Fibroblast of skin of right biceps (primary cell): ENCODE data around the gene S1PR5.

Experiments
- DNase-seq: peaks from one replicate; pipeline ENCODE4 v3.0.0-alpha.2; 2013

S1PR5 gene

DNA sequence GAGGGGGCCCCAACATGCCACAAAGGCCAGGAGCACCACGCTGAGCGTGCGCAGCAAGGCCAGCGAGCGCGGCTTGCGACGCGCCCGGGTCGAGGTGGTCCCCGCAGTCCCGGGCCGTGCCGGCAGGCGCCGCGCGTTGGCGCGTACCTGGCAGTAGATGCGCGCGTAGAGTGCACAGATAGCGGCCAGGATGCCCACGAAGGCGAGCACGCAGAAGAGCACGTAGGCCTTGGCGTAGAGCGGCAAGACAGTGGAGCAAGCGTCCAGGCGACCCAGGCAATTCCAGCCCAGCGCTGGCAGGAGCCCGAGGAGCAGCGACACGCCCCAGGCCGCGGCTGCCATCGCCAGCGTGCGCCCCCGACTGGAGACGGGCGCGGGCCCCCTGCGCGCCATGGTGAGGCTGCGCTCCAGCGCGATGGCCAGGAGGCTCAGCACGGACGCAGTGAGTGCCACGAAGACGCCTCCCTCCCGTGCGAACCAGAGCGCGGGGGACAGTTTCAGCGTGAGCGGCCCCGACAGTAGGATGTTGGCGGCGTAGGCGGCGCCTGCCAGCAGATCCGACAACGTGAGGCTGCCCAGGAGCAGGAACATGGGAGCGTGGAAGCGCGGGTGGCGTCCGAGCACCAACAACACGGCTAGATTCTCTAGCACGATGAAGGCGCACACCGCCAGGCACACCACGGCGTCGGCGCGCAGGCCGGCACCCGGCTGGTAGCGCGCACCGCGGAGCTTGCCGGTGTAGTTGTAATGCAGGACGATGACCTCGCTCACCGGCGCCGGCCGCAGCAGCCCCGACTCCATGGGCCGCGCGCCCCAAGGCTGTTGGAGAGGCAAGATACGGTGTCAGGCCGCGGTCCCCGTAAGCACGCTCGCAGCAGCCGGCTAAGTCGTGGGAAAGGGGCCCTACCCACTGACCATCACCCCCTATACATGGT, 2.8 kb downstream of the S1PR5 start:
- DNase-seq: peak; percentile 13

DNA sequence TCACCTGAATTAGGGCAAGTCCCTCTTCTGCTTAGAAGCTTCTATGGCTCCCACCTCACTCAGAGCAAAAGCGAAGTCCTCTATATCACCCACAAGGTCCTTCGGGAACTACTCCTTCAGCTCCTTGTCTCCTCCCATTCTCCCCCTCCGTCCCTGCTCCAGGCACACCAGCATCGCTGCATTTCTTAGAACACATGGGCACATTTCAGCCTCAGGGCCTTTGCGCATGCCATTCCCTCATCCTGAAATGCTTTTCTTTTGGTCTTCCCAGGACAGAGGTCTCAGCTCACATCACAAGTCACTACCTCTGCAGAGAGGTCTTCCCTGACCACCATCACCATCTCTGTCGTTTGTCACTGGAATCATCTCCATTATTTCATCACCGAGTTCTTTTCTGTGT, 4.0 kb downstream of the S1PR5 start:
- no peak for DNase-seq

DNA sequence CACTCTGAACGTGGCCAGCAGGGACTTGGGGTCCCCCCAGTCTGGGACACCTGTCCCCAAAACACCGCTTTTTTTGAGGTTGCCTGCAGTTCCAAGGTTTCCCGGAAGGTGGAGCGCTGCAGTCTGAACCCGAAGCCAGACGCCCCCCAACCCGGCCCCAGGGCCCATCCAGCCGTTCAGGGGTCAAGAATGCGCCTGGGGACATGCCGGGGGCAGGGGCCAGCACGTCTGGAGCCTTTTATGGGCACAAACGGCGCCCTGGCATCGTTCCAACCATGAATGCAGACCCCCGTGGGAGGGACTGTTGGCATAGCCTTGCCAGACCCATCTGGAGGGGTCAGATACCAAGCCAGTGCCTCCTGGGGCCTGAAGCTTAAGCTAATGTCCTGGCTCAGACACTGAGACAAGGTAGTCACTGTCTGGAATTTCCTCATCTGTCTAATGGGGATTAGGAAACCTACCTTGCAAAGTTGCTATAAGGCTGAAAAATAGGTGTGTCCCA, 6.9 kb downstream of the S1PR5 start:
- no peak for DNase-seq

DNA sequence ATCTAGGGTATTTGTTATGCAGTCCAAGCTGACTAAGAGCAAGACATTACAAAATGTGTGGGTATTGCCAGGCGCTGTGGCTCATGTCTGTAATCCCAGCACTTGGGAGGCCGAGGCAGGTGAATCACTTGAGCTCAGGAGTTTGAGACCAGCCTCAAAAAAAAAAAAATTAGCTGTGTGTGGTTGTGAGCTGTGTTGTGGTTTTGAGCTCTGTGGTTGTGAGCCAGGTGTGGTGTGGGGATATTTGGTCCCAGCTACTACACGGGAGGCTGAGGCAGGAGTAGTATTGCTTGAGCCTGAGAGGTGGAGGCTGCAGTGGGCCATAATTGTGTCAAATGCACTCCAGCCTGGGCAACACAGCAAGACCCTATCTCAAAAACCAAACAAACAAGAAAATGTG, 8.5 kb downstream of the S1PR5 start:
- no peak for DNase-seq

DNA sequence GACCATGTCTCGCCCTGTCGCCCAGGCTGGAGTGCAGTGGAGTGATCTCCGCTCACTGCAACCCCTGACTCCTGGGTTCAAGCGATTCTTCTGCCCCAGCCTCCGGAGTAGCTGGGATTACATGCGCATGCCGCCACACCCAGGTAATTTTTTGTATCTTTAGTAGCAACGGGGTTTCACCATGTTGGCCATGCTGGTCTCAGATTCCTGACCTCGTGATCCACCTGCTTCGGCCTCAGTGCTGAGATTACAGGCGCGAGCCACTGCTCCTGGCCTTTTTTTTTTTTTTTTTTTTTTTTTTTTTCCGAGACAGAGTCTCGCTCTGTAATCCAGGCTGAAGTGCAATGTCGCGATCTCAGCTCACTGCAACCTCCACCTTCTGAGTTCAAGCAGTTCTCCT, 9.2 kb downstream of the S1PR5 start:
- DNase-seq: no peak

DNA sequence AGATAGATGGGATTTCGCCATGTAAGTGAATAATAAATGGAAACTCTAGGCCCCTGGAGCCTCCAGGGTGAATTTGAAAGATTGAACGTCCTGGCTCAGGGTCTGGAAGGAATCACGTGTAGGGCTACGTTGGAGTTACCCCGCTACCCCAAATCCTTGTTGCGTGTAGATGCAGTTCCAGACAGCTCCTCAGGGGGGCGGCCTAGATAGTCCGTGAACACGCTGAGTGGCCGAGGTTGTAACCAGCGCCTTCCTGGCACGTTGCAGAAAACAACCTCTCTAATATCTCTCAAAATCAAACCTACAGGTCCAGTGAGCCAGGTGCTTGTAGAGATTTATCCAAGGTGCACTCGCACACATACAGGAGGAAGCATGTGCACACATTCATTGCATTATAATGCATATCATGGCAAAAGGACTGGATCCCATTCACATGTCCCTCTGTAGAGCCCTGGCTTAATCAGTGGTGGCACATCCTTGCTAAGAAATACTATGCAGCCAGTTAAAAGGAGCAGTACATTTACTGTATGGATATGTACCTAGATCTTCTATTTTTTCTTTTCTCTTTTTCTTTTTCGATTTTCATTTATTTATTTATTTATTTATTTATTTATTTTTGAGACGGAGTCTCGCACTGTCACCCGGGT, 11.5 kb downstream of the S1PR5 start:
- DNase-seq: peak; percentile 59

DNA sequence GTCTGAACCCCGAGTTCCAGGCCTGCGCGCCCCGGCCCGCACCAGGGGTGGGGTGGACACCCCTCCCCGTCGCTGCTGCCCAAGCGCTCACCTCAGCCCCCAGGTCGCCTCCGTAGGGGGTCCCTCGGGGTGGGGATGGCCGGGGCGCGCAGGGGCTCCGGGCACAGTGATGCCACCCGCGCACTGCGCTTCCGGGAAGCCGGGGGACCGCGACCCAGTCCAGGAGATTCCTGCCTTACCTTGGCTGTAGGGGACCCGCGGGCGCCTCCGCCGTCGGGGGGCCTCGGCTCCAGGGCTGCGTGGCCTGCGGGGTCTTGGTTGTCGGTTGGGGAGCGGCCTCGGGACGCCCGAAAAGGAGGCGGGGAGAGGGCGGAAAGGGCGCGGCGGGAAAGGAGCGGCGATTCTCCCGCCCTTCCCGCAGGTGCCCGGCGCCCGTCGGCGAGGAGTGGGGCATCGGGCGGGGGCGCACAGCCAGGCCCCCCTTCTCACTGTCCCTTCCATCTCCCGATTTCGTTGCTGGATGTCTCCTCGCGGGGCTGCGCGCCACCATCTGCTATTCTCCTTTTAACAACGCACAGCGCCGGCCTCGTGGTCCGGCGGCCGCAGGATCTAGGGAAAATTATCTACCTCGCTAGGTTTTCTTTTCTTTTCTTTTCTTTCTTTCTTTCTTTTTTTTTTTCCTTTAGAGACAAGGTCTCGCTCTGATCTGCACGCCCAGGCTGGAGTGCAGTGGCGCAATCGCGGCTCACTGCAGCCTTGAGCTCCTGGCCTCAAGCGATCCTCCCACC, 14.1 kb downstream of the S1PR5 start, which contains the start of gene KEAP1:
Gene KEAP1 (minus strand): TSS at position 355 of the 788 bp plus-strand sequence. CDS start 3,323 bp downstream, outside the sequence.
- DNase-seq: peak; percentile 39

DNA sequence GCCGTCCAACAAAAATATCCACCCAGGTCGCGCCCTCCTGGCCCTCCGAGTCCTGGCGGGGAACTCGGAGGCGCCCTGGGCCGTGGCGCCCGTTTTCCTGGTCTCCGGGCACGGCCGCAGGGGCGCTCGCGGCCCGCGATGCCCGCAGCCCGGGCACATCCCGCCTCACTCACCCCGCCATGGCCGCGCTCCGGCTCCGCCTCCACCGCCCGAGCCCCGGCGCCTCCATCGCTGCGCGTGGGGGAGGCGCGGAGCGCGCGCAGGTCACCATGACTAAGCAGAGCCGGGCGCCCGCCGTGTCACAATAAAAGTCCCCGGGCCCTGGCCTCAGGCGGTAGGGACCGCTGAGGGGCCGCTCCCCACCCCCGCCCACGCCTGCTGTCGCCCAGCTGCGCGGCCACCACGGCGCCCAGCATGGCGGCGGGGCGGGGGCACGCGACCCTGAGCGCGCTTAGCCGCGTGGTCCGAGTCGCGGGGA, 14.7 kb downstream of the S1PR5 start:
- DNase-seq: peak; percentile 95

DNA sequence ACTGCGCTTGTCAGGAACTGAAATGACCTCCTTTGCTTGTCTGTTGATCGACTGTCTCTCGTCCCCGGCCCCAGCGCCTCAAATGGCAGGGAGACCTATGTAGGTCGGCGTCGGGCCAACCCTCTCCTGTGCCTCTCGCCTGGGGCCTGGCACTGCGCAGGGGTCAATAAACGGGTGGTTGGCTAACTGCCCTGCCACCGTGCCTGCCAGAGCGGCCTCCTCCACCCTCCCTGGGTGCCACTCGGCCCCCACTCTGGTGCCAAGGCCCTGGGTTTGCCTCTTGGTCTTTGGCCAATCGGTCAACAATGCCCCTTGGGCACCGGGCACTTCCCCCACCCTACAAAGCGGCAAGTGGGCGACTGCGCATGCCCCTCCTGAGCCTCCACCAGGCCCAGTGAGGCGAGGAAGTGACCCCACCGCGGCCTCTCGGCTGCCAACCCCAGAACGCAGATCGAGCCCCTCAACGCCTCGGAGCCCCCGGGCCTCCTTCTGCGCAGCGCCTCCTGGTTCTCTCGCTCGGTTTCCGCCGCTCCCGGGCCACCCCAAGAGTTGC, 15.2 kb downstream of the S1PR5 start:
- DNase-seq: peak; percentile 37

DNA sequence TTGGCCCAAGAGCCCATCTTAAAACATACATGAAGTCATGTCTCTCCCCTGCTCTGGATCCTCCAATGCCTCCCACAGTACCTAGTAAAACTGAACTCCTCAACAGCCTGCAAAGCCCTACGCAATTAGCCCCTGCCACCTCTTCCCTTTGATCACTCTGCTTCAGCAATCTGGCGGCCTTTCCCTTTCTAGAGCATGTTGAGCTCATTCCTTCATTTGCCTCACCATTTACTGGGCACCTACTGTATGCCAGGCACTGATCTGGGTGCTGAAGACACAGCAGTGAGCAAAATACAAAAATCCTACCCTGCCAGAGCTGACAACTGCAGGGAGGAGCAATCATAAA, 17.0 kb downstream of the S1PR5 start:
- no peak for DNase-seq

DNA sequence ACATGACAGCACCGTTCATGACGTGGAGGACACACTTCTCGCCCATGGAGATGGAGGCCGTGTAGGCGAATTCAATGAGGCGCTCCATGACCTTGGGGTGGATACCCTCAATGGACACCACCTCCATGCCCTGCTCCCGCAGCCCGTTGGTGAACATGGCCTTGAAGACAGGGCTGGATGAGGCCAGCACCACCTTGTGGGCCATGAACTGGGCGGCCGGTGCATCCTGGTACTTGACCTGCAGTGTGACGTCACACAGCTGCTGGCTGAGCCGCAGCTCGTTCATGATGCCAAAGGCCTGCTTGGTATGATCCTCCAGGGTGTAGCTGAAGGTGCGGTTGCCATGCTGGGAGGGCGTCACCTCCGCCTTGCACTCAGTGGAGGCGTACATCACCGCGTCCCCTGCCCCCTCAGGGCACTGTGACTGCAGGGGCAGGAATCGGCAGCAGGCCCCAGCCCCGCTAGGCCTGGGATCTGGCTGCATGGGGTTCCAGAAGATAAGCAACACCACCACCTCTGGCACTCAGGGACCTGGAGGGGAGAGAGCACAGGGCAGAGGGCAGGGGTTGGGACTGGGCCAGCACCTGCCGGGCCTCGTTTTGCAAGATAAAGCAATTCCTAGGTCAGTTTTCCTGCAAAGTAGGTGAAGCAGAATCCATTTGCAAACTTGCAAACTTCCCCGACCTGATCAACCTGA, 17.5 kb downstream of the S1PR5 start:
- no peak for DNase-seq

DNA sequence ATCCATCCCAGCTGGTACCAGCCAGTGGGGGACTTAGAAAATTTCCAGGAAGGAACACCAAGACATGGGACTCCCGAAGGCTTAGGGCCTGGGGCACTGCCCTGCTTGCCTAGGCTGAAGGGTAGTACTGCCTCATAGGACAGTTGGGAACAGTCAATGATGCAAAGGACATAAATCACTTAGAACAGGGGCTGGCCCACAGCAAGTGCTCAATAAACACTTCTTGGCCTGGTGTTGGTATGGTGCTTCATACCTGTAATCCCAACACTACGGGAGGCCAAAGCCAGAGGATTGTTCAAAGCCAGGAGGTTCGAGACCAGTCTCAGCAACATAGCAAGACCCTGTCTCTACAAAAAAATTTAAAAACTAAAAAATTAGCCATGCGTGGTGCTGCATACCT, 19.9 kb downstream of the S1PR5 start:
- DNase-seq: no peak

DNA sequence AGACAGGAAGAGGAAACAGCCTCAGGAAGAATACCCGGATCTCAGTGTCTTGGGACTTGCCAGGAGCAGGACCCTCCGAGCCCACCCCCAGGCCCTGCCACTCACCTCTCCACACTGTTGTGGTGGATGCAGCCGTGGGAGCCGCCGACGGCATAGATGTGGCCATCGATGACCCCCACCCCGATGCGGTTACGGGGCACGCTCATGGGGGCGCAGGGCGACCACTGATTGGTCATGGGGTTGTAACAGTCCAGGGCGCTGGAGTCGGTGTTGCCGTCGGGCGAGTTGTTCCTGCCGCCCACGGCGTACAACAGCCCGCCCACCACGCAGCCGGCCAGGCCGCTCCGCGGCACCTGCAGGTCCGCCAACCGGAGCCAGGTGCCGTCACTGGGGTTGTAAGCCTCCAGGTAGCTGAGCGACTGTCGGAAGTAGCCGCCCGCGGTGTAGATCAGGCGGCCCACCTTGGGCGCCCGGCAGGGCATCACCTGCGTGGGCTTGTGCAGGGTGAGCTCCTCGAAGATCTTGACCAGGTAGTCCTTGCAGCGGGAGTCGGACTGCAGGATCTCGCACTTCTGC, 25.7 kb downstream of the S1PR5 start:
- DNase-seq: no peak

DNA sequence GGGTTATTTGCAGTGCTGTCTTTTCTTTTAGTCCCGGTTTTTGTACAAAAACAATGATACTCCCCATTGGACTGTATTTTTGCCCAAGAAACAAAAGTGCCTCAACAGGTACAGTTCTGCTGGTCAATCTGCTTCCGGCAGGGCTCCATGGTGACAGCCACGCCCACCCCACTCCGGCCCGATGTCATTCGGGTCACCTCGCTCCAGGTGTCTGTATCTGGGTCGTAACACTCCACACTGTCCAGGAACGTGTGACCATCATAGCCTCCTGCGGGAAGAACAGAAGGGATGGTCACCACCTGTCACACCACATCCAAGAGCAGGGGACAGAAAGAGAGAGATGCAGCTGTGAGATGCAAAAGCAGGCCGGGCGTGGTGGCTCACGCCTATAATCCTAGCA, 30.7 kb downstream of the S1PR5 start:
- no peak for DNase-seq

DNA sequence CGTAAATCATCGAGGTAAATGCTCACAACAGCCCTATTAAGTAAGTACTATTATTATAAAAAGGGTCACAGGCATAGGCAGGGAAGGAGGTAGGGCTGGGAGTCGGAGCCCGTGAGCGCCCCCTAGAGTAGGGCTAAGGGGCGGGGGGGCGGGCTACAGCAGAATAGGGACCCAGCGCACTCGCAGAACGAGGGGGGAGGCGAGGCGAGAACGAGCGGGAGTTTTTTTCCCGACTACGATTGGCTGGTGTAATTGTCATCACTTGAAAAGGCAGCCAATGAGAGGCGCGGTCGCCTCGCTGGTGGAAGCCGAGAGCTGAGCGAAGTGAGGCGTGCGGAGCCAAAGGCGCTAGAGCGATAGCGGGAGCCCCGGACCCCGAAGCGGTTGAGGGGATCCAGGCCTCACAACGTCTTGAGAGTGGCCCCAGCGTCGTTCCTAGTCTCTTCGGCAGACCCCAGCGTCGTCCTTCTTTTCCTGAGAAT, 38.3 kb downstream of the S1PR5 start:
- DNase-seq: peak; percentile 89

DNA sequence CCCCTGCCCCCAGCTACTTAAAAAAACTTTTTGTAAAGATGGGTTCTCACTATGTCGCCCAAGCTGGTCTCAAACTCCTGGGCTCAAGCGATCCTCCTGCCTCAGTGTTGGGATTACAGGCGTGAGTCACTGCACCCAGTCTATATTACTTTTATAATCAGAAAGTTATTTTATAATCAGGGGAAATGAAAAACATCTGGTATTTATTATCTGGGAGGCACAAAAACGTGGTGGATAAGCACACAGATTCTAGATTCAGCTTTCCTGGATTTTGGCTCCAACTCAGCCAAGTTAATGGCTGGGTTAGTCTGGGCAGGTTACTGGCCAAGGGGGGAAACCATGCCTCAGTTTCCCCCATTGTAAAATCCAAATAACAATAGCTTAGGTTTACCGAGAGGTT, 38.8 kb downstream of the S1PR5 start:
- peak; percentile 41 for DNase-seq

DNA sequence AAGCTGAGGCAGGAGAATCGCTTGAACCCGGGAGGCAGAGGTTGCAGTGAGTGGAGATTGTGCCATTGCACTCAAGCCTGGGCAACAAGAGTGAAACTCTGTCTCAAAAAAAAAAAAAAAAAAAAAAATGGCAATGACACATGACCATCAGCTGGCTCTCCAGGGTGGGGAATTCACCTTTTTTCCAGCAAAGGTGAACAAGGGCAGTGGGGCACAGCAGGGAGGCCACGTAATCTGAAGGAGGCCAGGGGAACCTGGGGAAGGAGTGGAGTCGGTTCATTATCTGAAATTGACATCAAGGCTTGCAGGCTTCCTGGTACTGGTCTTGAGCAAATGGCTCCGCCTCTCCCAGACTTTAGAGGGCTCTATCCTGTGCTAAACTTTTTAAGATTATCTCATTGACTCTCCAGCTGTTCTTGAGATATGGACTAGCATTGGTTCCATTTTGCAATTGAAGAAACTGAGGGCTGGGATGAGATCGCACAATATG, 42.2 kb downstream of the S1PR5 start:
- DNase-seq: no peak

DNA sequence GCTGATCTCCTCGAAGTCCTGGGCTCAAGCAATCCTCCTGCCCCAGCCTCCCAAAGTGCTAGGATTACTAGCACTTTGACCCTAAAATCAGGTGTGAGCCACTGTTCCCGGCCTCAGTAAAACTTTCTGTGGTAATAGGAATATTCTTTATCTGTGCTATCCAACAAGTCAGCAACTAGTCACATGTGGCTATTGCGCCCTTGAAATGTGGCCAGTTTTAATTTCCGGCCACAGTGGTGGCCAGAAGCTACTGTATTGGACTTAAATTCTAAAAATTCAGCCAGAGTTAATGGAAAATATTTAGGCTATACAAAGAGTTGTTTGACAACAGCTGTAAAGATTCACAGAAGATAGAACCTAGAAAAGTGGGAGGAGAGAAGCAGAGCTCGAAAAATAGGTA, 44.1 kb downstream of the S1PR5 start:
- DNase-seq: no peak

DNA sequence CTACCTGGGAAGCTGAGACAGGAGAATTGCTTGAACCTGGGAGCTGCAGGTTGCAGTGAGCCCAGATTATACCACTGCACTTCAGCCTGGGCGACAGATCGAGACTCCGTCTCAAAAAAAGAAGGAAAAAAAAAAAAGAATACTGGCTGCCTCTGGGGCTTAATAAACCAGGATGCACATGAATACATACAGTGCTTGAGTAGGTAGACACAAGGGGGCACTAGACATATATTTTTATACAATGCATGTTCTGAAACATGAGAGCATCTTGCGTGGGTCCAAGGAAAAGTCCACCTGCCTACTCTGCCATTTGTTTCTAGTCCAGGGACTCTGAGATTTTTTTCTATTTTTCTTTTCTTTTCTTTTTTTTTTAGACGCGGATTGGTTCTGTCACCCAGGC, 45.3 kb downstream of the S1PR5 start:
- DNase-seq: peak; percentile 41

DNA sequence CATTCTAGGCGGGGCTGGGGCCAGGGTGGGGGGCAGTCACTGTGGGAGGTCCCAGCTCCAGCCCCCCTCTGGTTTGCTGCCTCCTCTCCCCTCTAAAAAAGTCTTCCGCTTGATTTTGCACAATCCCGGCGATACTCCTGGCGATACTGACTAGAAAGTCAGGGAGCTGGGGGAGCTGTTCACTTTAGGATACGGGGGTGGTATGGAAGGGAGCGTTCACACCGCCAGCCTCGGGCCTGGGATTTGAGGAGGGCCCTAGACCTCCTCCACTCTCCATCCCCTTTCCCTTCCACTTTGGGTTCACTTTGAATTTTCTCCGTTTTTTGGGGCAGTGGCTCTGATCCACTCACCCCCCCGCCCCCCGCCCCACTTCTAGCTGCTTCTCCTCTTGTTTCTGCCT, 49.1 kb downstream of the S1PR5 start:
- DNase-seq: no peak

DNA sequence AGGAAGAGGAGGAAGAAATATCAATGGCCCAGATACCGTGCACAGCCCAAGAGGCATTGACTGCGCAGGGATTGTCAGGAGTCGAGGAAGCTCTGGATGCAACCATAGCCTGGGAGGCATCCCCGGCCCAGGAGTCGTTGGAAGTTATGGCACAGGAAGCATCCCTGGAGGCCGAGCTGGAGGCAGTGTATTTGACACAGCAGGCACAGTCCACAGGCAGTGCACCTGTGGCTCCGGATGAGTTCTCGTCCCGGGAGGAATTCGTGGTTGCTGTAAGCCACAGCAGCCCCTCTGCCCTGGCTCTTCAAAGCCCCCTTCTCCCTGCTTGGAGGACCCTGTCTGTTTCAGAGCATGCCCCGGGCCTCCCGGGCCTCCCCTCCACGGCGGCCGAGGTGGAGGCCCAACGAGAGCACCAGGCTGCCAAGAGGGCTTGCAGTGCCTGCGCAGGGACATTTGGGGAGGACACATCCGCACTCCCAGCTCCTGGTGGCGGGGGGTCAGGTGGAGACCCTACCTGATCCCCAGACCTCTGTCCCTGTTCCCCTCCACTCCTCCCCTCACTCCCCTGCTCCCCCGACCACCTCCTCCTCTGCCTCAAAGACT, 50.0 kb downstream of the S1PR5 start:
- no peak for DNase-seq
